Stomach (tissue), 4 donors: ENCODE measurements around the gene EIF1.
"Not testable (repeated sequence)": the region's sequence is repeated elsewhere in the genome, so short reads cannot be mapped to it uniquely, and the experiment has no call there.

Experiments
- CTCF ChIP-seq, 7 experiments: fragments of 450-650 bp in 4 of 7; fragments of 200-600 bp in 3 of 7; sonication (generic) in 3 of 7; IDR thresholded peaks; one replicate each; pipeline ENCODE4 v1.5.1; 2016 to 2019; ENCODE audit warnings: antibody characterized with exemption in 7 of 7, control low read depth in 2 of 7, mild to moderate bottlenecking in 1 of 7
- EP300 ChIP-seq: sonication (generic); formaldehyde crosslinking; IDR thresholded peaks from one replicate; pipeline ENCODE4 v1.6.1; 2017; ENCODE audit warnings: antibody characterized with exemption
- POLR2A ChIP-seq, 4 donors: fragments of 450-650 bp; IDR thresholded peaks; one replicate each; pipeline ENCODE4 v1.6.1; 2016; ENCODE audit warnings: antibody characterized with exemption in 4 of 4, control low read depth in 2 of 4, mild to moderate bottlenecking in 1 of 4, moderate library complexity in 1 of 4
- POLR2AphosphoS5 ChIP-seq, 3 donors: sonication (generic); formaldehyde crosslinking; IDR thresholded peaks; one replicate each; pipeline ENCODE4 v1.6.1; 2016; ENCODE audit warnings: antibody characterized with exemption in 3 of 3

- not testable (repeated sequence) for TF ChIP-seq CTCF (IDR thresholded peaks at IDR 0.05); POLR2A (IDR thresholded peaks at IDR 0.05); EP300; POLR2AphosphoS5 (IDR thresholded peaks at IDR 0.05)
These were observed 2.9 kb upstream of the EIF1 start for GRCh38 chr17:41685753-41686152.
